HCT116 (cell line): ENCODE data around the gene DOLPP1. TPM values are rescaled to one million over a fixed set of nuclear protein-coding genes. Genes with fewer than 3 reads are reported as not detected.

Experiments used
- ATAC-seq: fragments of 200-7000 bp; cut with Tn5 transposase; 2 replicates; pipeline ENCODE4 v1.9.1; 2020; ENCODE audit warnings: mild to moderate bottlenecking, moderate library complexity
- BruUV-seq: library from RNA; stranded (reverse); fragments of 400-500 nt; replicated peaks from 2 replicates; lab custom pipeline; 2021; lab: Mats Ljungman, UMichigan
- CTCF ChIA-PET: fragments of 300-600 bp; sonication (Branson Sonifier 250); formaldehyde crosslinking; loops from one replicate; lab custom pipeline; 2021; ENCODE audit warnings: antibody characterized with exemption; lab: Charles Lee
- POLR2A ChIA-PET: fragments of 300-600, 350-600 bp; sonication (Branson Sonifier 250); formaldehyde crosslinking; loops from one replicate; lab custom pipeline; 2021; ENCODE audit warnings: antibody characterized with exemption; lab: Charles Lee
- RAD21 ChIA-PET, 2 experiments: fragments of 300-600 bp; sonication (Branson Sonifier 250); formaldehyde crosslinking; loops; one replicate each; lab custom pipeline; 2023; ENCODE audit warnings: low total read pairs in 2 of 2; ENCODE audit not compliant: uncharacterized antibody in 2 of 2, unreplicated experiment in 2 of 2, low non-redundant PET in 1 of 2; lab: Charles Lee
- DNase-seq: peaks from one replicate; pipeline ENCODE4 v3.0.0-alpha.2; 2010; ENCODE audit warnings: low read depth, low spot score
- H2AFZ ChIP-seq: fragments of 200-600 bp; shearing (Covaris generic), sonication (generic); 2 replicates; pipeline ENCODE4 v1.6.1; 2017; ENCODE audit warnings: low read depth, mixed run types, mixed read lengths, antibody characterized with exemption, low read length; ENCODE audit not compliant: poor library complexity, severe bottlenecking
- H3K27ac ChIP-seq: 2 replicates; pipeline ENCODE4 v1.5.1; 2012; ENCODE audit warnings: low read depth, low read length
- H3K27me3 ChIP-seq: fragments of 200-600 bp; sonication (generic); 2 replicates; pipeline ENCODE4 v1.6.1; 2016; ENCODE audit warnings: mixed run types, low read length, mixed read lengths; ENCODE audit not compliant: insufficient read depth
- H3K36me3 ChIP-seq, 2 experiments: fragments of 200-500 bp in 1 of 2; fragments of 200-600 bp in 1 of 2; sonication (Bioruptor generic) in 1 of 2; sonication (generic) in 1 of 2; 2 replicates each; pipeline versions ENCODE4 v1.5.1 to v1.6.1; 2014 to 2016; ENCODE audit warnings: low read length in 2 of 2, inconsistent platforms in 1 of 2, mixed read lengths in 1 of 2, mixed run types in 1 of 2; ENCODE audit not compliant: insufficient read depth in 2 of 2, control insufficient read depth in 1 of 2
- H3K4me1 ChIP-seq, 2 experiments: fragments of 200-600 bp in 1 of 2; sonication (generic) in 1 of 2; 2 replicates each; pipeline versions ENCODE4 v1.5.1 to v1.6.1; 2012 to 2017; ENCODE audit warnings: low read length in 2 of 2, inconsistent platforms in 1 of 2, mild to moderate bottlenecking in 1 of 2, mixed read lengths in 1 of 2, mixed run types in 1 of 2, moderate library complexity in 1 of 2; ENCODE audit not compliant: insufficient read depth in 2 of 2, control insufficient read depth in 1 of 2
- H3K4me2 ChIP-seq: fragments of 200-600 bp; sonication (generic); 2 replicates; pipeline ENCODE4 v1.6.1; 2017; ENCODE audit warnings: mixed run types, low read length, mixed read lengths
- H3K4me3 ChIP-seq, 2 experiments: fragments of 200-600 bp in 1 of 2; sonication (generic) in 1 of 2; replicated peaks in 1 of 2; 2 replicates each; pipeline ENCODE4 v1.5.1; 2011 to 2016; ENCODE audit warnings: low read length in 2 of 2, control low read depth in 1 of 2, low read depth in 1 of 2, mild to moderate bottlenecking in 1 of 2, mixed read lengths in 1 of 2, mixed run types in 1 of 2
- H3K79me2 ChIP-seq: fragments of 200-600 bp; sonication (generic); 2 replicates; pipeline ENCODE4 v1.6.1; 2017; ENCODE audit warnings: mild to moderate bottlenecking, mixed run types, low read length, moderate library complexity, mixed read lengths; ENCODE audit not compliant: insufficient read depth
- H3K9ac ChIP-seq: fragments of 200-600 bp; sonication (generic); 2 replicates; pipeline ENCODE4 v1.6.1; 2016; ENCODE audit warnings: low read length, mixed read lengths
- H3K9me2 ChIP-seq: fragments of 200-600 bp; sonication (generic), shearing (Covaris generic); 2 replicates; pipeline ENCODE4 v1.6.1; 2017; ENCODE audit warnings: mixed run types, mild to moderate bottlenecking, moderate library complexity; ENCODE audit not compliant: insufficient read depth
- H3K9me3 ChIP-seq, 2 experiments: fragments of 200-500 bp in 1 of 2; fragments of 200-600 bp in 1 of 2; sonication (Bioruptor generic) in 1 of 2; sonication (generic) in 1 of 2; 2 replicates each; pipeline ENCODE4 v1.6.1; 2014 to 2017; ENCODE audit warnings: low read length in 2 of 2, mixed read lengths in 2 of 2, inconsistent platforms in 1 of 2, low read depth in 1 of 2, mild to moderate bottlenecking in 1 of 2, mixed run types in 1 of 2, moderate library complexity in 1 of 2; ENCODE audit not compliant: control insufficient read depth in 1 of 2, insufficient read depth in 1 of 2
- H4K20me1 ChIP-seq: fragments of 200-600 bp; sonication (generic), shearing (Covaris generic); 2 replicates; pipeline ENCODE4 v1.6.1; 2017; ENCODE audit warnings: mixed run types, mild to moderate bottlenecking, moderate library complexity; ENCODE audit not compliant: insufficient read depth
- CBX3 ChIP-seq: IDR thresholded peaks from 2 replicates; pipeline ENCODE4 v1.6.1; 2012; ENCODE audit warnings: low read depth
- CEBPB ChIP-seq: IDR thresholded peaks from 2 replicates; pipeline ENCODE4 v1.6.1; 2012; ENCODE audit warnings: low read depth
- EGR1 ChIP-seq: IDR thresholded peaks from 2 replicates; pipeline ENCODE4 v1.6.1; 2012; ENCODE audit warnings: low read depth
- EZH2 ChIP-seq: fragments of 200-600 bp; sonication (generic); IDR thresholded peaks from 2 replicates; pipeline ENCODE4 v1.6.1; 2017; ENCODE audit warnings: antibody characterized with exemption, mixed run types
- EZH2phosphoT487 ChIP-seq: fragments of 200-600 bp; IDR thresholded peaks from 2 replicates; pipeline ENCODE4 v1.6.1; 2018; ENCODE audit warnings: antibody characterized with exemption, borderline replicate concordance
- JUND ChIP-seq: IDR thresholded peaks from 2 replicates; pipeline ENCODE4 v1.6.1; 2012
- POLR2A ChIP-seq: IDR thresholded peaks from 2 replicates; pipeline ENCODE4 v1.7.0; 2011; ENCODE audit warnings: borderline replicate concordance; ENCODE audit not compliant: insufficient read depth, insufficient read length; ENCODE audit errors: extremely low read depth
- RAD21 ChIP-seq: IDR thresholded peaks from 2 replicates; pipeline ENCODE4 v1.6.1; 2012; ENCODE audit warnings: low read depth, mild to moderate bottlenecking
- REST ChIP-seq: IDR thresholded peaks from 2 replicates; pipeline ENCODE4 v1.6.1; 2012; ENCODE audit warnings: low read depth
- SP1 ChIP-seq: IDR thresholded peaks from 2 replicates; pipeline ENCODE4 v1.6.1; 2012; ENCODE audit warnings: low read depth
- SRF ChIP-seq: IDR thresholded peaks from 2 replicates; pipeline ENCODE4 v1.6.1; 2012; ENCODE audit warnings: low read depth
- TCF7L2 ChIP-seq: IDR thresholded peaks from 2 replicates; pipeline ENCODE4 v1.7.0; 2011; ENCODE audit warnings: borderline replicate concordance, inconsistent platforms; ENCODE audit not compliant: insufficient read depth, insufficient read length; ENCODE audit errors: extremely low read depth
- YY1 ChIP-seq: IDR thresholded peaks from 2 replicates; pipeline ENCODE4 v1.6.1; 2011; ENCODE audit warnings: low read length, low read depth, moderate library complexity, mild to moderate bottlenecking; ENCODE audit not compliant: insufficient replicate concordance; ENCODE audit errors: extremely low read depth
- ZBTB33 ChIP-seq: IDR thresholded peaks from 2 replicates; pipeline ENCODE4 v1.6.1; 2011; ENCODE audit warnings: mild to moderate bottlenecking, low read length, moderate library complexity; ENCODE audit not compliant: insufficient replicate concordance; ENCODE audit errors: extremely low read depth
- ZFX ChIP-seq: fragments of 450-650 bp; IDR thresholded peaks from 2 replicates; pipeline ENCODE4 v1.6.1; 2017
- ZNF274 ChIP-seq: fragments of 200-500 bp; sonication (Bioruptor generic); IDR thresholded peaks from 2 replicates; pipeline ENCODE4 v1.6.1; 2014; ENCODE audit warnings: mild to moderate bottlenecking, low read depth, low read length, inconsistent platforms
- intact Hi-C: fragments of 100-400 bp; cut with micrococcal nuclease; formaldehyde crosslinking; loops from 2 replicates; pipeline ENCODE4 v1.10.0; 2022
- total RNA-seq: library from RNA; stranded (reverse); gene quantifications from one replicate; pipeline ENCODE4 v1.2.1, GENCODE V29; 2021; ENCODE audit not compliant: unreplicated experiment
- TF ChIP-seq, protein P1 (sequence below): IDR thresholded peaks from 2 replicates; pipeline ENCODE4 v1.6.1; 2012
- TF ChIP-seq, protein P2 (sequence below), 3 experiments: fragments of 200-600 bp in 1 of 3; sonication (generic) in 1 of 3; IDR thresholded peaks in 2 of 3; conservative IDR thresholded peaks in 1 of 3; 2 replicates each; pipeline ENCODE4 v1.5.1; 2012 to 2017; ENCODE audit warnings: low read depth in 2 of 3, low read length in 2 of 3, antibody characterized with exemption in 1 of 3, borderline replicate concordance in 1 of 3, control low read depth in 1 of 3, mild to moderate bottlenecking in 1 of 3, mixed read lengths in 1 of 3, mixed run types in 1 of 3, moderate library complexity in 1 of 3; ENCODE audit not compliant: insufficient read depth in 1 of 3

DOLPP1 gene
- total RNA-seq, 1 experiment from 2014 or later, result 17.4 TPM

DNA sequence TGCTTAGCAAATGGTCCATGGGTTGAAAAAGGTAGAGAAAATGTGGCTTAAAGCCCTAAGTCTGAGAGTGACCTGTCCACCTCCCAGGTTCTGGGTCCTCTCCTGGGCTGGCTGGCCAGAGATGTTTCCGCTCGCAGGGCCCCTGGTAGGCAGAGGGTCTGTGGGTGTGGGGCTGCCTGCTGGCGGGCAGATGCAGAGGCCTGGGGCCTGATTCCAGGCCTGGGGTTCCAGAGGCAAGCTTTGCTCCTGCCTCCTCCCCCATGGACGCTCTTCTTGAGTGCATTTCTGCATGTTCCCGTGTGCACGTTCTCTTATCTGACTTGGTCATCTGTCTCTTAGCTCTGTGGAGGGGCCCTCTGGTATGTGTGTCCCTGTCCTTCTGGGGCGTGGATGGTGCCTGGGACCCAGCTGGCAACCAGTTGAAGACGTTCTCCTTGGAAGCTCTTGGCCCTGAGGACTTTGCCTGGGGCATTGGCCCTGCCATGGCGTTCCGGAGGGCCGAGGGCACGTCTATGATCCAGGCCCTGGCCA lies 40.7 kb upstream of the DOLPP1 start:
- ATAC-seq, result no peak
- H3K4me3 ChIP-seq, result no peak overlapping the region
- CTCF ChIA-PET, result no interaction called here
- H3K27me3 ChIP-seq, result no peaks in the 10 kb centered on the region
- no peak overlapping the region for H3K9ac ChIP-seq
- peaks cover 9 to 20% of the 10 kb centered on the region in 2 experiments; a peak in 2 of 4 replicates for H3K4me1 ChIP-seq
- H2AFZ ChIP-seq, result no peak overlapping the region
- no peaks in the 10 kb centered on the region for H4K20me1 ChIP-seq
- peaks cover 0 to 4% of the 10 kb centered on the region in 2 experiments; a peak in 1 of 4 replicates for H3K36me3 ChIP-seq
- no peak overlapping the region for H3K4me2 ChIP-seq
- TF ChIP-seq TCF7L2, result no peak
- TF ChIP-seq ZBTB33, result no peak
- TF ChIP-seq EZH2phosphoT487, result no peak
- TF ChIP-seq SRF, result no peak
- no peak for TF ChIP-seq REST
- TF ChIP-seq EZH2, result no peak
- TF ChIP-seq, protein P1, sequence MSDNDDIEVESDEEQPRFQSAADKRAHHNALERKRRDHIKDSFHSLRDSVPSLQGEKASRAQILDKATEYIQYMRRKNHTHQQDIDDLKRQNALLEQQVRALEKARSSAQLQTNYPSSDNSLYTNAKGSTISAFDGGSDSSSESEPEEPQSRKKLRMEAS, result no peak
- no peak for TF ChIP-seq YY1
- TF ChIP-seq CBX3, result no peak
- TF ChIP-seq ZNF274, result no peak
- no peak for TF ChIP-seq JUND
- TF ChIP-seq SP1, result no peak
- no peak for TF ChIP-seq POLR2A
- TF ChIP-seq CEBPB, result no peak
- TF ChIP-seq ZFX, result no peak
- TF ChIP-seq, protein P2, sequence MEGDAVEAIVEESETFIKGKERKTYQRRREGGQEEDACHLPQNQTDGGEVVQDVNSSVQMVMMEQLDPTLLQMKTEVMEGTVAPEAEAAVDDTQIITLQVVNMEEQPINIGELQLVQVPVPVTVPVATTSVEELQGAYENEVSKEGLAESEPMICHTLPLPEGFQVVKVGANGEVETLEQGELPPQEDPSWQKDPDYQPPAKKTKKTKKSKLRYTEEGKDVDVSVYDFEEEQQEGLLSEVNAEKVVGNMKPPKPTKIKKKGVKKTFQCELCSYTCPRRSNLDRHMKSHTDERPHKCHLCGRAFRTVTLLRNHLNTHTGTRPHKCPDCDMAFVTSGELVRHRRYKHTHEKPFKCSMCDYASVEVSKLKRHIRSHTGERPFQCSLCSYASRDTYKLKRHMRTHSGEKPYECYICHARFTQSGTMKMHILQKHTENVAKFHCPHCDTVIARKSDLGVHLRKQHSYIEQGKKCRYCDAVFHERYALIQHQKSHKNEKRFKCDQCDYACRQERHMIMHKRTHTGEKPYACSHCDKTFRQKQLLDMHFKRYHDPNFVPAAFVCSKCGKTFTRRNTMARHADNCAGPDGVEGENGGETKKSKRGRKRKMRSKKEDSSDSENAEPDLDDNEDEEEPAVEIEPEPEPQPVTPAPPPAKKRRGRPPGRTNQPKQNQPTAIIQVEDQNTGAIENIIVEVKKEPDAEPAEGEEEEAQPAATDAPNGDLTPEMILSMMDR (IDR thresholded peaks at IDR 0.05 in 2 of 3, conservative IDR thresholded peaks at IDR 0.05 in 1 of 3; ENCODE audit: borderline replicate concordance in 1 of 3, insufficient read depth in 1 of 3, low read depth in 2 of 3, low read length in 2 of 3), result no peak
- TF ChIP-seq EGR1, result no peak
- no peak for TF ChIP-seq RAD21
- POLR2A ChIA-PET, result no interaction called here
- no peaks in the 10 kb centered on the region for H3K9me3 ChIP-seq
- no peaks in the 10 kb centered on the region for H3K9me2 ChIP-seq
- H3K27ac ChIP-seq, result no peak overlapping the region
- peaks cover 5% of the 10 kb centered on the region; the same call in 1 of the 2 replicates for H3K79me2 ChIP-seq
- DNase-seq, result no peak
- intact Hi-C loops, result no loop called here
- RAD21 ChIA-PET, result no interaction called here
- no TSS peak for BruUV-seq
